Fibroblast of villous mesenchyme (primary cell): Measurements from ENCODE around the gene PHLPP2. TPM values are rescaled to one million over a fixed set of nuclear protein-coding genes. Genes with fewer than 3 reads are reported as not detected.

Experiments
- DNase-seq: peaks from one replicate; pipeline ENCODE4 v3.0.0-alpha.2; 2010; ENCODE audit warnings: low read depth
- H3K4me3 ChIP-seq: 2 replicates; pipeline ENCODE4 v1.5.1; 2011; ENCODE audit warnings: low read depth, mild to moderate bottlenecking, low read length
- CTCF ChIP-seq: IDR thresholded peaks from 2 replicates; pipeline ENCODE4 v1.5.1; 2012; ENCODE audit warnings: low read depth, mild to moderate bottlenecking, low read length; ENCODE audit not compliant: insufficient read depth
- total RNA-seq: library from RNA; depleted of rRNA; stranded (reverse); fragments of >200 nt; gene quantifications from 2 replicates; pipeline ENCODE4 v1.2.3, GENCODE V29; 2012

Gene PHLPP2
- total RNA-seq, 1 donor, result 17.3 TPM

DNA sequence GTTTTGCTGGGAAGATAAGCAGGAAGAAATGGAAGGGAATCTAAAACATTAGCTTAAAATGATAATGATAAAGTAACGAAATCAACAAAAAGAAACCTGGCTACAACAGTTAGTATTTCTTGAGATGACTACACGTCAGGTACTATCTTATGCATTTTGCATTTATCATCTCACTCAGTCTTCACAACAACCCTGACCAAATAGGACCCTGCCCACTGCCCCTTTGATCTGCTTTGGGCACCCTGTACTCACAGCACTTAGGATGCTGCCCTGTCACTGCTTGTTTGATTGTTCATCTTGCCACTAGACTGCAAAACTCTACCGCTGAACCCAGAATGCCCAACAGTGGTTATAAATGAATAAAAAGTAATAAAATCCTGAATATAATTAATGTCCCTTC lies 53.3 kb downstream of the PHLPP2 start:
- no peak for DNase-seq
- no peak for TF ChIP-seq CTCF
- H3K4me3 ChIP-seq, result no peak overlapping the region

DNA sequence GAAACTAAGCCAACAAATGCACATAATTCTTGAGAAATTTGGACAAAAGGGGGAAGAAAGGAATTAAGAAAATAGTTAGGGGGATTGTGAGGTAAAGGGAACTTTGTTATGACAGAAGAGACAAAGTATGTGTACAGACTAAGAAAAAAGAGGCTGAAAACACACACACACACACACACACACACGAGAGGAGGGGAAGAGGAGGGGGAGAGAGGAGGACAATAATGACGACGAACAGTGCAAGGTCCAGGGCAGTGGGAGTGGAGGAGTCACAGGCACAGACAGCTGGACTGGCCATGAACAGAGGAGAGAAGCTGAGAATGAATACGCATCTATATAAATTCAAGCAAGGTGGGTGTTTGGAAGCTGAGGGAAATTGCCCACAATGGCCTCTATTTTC lies 54.0 kb downstream of the PHLPP2 start:
- no peak for TF ChIP-seq CTCF
- H3K4me3 ChIP-seq, result no peak overlapping the region
- no peak for DNase-seq

- peak; percentile 24 for TF ChIP-seq CTCF
- no peak overlapping the region for H3K4me3 ChIP-seq
- DNase-seq, result peak; percentile 13
Measured at GRCh38 chr16:71669926-71670536, 54.5 kb downstream of the PHLPP2 start.

DNA sequence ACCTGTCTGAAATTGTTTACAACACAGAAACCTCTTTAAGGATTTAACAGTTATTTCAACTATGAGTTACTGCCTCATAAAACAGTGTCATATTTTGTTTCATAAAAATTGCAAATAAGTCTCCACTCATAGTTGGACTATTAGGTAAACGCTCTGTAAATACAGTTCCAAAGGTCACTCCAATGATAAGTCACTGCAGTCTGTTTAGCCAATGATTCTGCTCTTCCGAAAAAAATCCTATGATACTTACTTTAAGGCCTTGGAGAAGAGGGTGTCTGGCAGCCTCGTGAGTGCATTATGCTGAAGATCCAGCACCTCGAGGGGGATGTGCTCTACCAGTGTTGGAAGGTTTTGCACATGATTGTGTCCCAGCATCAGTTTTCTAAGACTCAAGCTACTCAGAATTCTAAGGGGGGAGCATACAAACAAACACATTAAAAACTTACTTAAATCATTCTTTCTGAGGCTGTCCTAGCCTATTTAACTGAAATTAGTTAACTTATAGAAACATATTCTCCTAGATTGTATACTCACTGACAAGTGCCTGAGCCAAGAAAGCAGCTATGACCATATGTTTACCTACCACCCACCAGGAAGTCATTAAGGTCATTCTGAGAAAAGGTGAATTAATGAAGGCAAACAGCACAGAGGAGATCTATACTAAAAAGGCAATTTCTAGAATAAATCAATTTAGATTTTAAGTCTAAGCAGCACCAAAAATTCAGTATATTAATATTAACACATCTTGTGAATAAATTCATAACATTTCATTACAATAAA lies 57.4 kb downstream of the PHLPP2 start:
- TF ChIP-seq CTCF, result no peak
- H3K4me3 ChIP-seq, result no peak overlapping the region
- DNase-seq, result peak; percentile 60

DNA sequence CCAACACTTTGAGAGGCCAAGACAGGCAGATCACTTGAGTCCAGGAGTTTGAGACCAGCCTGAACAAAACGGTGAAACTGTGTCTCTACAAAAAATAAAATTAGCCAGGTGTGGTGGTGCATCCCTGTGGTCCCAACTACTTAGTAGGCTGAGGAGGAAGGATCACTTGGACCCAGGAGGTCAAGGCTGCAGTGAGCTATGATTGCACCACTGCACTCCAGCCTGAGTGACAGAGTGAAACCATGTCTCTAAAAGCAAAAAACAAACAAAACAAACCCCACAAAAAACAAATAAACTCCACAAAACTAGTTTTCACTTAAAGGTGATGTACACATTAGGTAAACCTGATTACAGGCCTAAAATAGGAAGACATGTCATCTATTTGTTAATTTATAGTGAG lies 58.2 kb downstream of the PHLPP2 start:
- no peak for DNase-seq
- TF ChIP-seq CTCF, result no peak
- no peak overlapping the region for H3K4me3 ChIP-seq

GRCh38 chr16:71659471-71659870 lies 65.0 kb downstream of the PHLPP2 start:
- no peak overlapping the region for H3K4me3 ChIP-seq
- no peak for TF ChIP-seq CTCF
- no peak for DNase-seq
